Hair follicle dermal papilla cell (primary cell): ENCODE data around the gene BBOF1. TPM values are rescaled to one million over a fixed set of nuclear protein-coding genes. Genes with fewer than 3 reads are reported as not detected.

Experiments used
- small RNA-seq: library from RNA; depleted of rRNA; stranded (forward); fragments of <200 nt; gene quantifications from one replicate; pipeline ENCODE3, GENCODE V24; 2012
- total RNA-seq: library from RNA; depleted of rRNA; stranded (reverse); fragments of >200 nt; gene quantifications from 2 replicates; pipeline ENCODE4 v1.2.3, GENCODE V29; 2012

Gene BBOF1, protein sequence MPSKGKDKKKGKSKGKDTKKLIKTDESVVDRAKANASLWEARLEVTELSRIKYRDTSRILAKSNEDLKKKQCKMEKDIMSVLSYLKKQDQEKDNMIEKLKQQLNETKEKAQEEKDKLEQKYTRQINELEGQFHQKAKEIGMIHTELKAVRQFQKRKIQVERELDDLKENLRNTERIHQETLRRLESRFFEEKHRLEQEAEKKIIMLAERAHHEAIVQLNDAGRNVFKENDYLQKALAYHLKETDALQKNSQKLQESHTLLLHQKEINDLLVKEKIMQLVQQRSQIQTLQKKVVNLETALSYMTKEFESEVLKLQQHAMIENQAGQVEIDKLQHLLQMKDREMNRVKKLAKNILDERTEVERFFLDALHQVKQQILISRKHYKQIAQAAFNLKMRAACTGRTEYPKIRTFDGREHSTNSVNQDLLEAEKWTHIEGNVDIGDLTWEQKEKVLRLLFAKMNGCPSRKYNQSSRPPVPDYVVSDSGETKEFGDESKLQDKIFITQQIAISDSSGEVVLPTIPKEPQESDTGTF
- 9.4 and 14.0 TPM in 2 replicates for total RNA-seq

DNA sequence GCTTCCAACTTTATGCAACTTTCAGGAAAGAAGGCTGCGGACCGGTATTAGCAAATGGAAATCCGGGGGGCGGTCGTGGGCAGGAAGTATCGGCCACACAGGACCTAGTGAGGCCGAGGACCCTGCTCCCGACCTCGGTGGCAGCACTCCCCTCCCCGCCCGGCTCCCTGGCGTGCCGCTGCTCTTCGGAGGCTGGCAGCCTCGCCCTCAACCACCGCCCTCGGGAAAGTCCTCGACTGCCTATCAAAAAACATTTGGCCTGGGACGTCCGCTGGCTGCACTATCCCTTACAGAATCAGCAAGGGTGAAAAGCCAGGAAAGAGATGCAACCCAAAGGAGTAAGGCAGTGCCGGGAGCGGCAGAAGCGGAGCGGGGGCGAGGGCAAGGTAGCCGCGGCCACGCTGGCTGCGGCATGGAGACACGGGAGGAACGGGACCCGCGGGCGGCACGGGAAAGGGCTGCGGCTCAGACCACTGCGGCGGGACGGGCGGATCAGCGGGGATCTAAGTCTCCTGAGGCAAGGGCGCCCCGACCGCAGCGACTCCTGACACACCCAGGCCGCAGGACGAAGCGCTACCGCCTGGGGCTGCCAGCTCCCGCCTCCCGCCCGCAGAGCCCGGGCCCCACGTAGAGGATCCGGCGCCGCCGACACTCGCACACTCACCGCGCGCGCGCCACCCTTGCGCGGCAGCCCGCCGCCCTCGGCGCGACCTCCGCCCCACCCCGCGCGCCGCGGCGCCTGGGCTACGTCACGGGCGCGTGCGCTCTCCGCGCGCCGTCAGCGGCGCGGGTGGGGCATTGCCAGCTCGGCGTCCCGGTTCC lies at the start of gene BBOF1, which contains the start of gene ENTPD5:
Gene BBOF1, plus strand, starts transcription at position 764 of the 822 bp plus-strand sequence. CDS start 130 bp downstream, outside the sequence.
Gene ENTPD5, minus strand, starts transcription at position 703 of the 822 bp plus-strand sequence. CDS start 31,186 bp downstream, outside the sequence.

DNA sequence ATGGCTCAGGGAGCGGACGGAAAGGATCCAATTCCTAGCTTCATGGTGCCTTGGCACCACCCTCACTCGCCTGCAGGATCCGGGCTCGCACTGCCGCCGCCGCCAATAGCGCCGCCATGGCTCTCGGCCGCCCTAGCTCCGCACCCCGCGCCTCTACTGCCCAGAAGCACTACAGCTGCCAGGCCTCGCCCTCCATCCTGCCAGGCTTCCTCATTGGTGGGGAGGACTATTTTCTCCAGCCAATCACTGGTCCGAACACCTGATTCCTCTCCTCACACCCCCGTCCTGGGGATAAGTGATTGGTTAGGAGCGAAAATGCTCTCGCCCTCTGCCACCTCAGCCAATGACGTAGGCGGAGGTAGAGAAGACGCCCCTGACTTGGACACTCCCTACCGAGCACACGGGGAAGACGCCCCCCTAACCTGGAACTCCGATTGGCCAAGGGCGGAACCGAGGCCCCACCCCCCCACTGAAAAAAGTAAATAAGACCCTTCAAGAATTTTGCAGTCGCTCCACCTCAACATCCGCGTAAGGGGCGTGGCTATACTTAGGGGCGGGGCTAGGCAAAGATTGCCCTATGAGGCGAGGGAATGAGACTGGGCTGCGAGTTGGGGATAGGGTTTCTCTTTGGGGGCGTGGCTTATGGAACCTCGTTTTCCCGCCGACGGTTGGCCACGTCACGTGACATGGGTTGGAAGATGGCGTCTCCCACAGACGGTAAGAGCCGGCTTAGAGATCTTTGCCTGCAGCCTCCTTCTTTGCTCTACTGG lies 65.3 kb downstream of the BBOF1 start, which contains the start of the genes ALDH6A1 and LIN52:
Gene ALDH6A1, minus strand, starts transcription at position 177 of the 770 bp plus-strand sequence. Its CDS starts 59 bp downstream, at position 118.
Gene LIN52, plus strand, starts transcription at position 680 of the 770 bp plus-strand sequence. Its CDS starts 19 bp downstream, at position 699.

Small RNAs within 50 kb of the gene (small RNA-seq; reads per million reads assigned to genes)
- not detected for gene AC005480.2

Other genes starting within 250 kb of the BBOF1 start
- 4.4 and 6.0 TPM in 2 replicates for gene PTGR2, start 167.5 kb upstream of the BBOF1 start, total RNA-seq
- gene ZNF410, start 132.5 kb upstream of the BBOF1 start, total RNA-seq: 75.7 and 90.2 TPM in 2 replicates
- 6.0 and 6.3 TPM in 2 replicates for gene FAM161B, start 69.3 kb upstream of the BBOF1 start, total RNA-seq
- 13.0 and 14.7 TPM in 2 replicates for gene COQ6, start 69.0 kb upstream of the BBOF1 start, total RNA-seq
- gene ENTPD5, start 61 bp upstream of the BBOF1 start, total RNA-seq: 9.4 and 11.0 TPM in 2 replicates
- gene ALDH6A1, start 65.1 kb downstream of the BBOF1 start, total RNA-seq: 29.5 and 31.3 TPM in 2 replicates
- gene LIN52, start 65.6 kb downstream of the BBOF1 start, total RNA-seq: 4.7 and 9.4 TPM in 2 replicates
- not detected in 2 replicates for gene VSX2, start 220.1 kb downstream of the BBOF1 start, total RNA-seq